GM12801 (cell line): ENCODE data around the gene TMEM170A.
A peak's percentile ranks its signal among the peaks of the same experiment; 100 is the strongest.

Experiments
- CTCF ChIP-seq: IDR thresholded peaks from one replicate; pipeline ENCODE4 v1.5.1; 2011; ENCODE audit warnings: control low read depth; ENCODE audit not compliant: insufficient read length; ENCODE audit errors: extremely low read depth

The TMEM170A gene

DNA sequence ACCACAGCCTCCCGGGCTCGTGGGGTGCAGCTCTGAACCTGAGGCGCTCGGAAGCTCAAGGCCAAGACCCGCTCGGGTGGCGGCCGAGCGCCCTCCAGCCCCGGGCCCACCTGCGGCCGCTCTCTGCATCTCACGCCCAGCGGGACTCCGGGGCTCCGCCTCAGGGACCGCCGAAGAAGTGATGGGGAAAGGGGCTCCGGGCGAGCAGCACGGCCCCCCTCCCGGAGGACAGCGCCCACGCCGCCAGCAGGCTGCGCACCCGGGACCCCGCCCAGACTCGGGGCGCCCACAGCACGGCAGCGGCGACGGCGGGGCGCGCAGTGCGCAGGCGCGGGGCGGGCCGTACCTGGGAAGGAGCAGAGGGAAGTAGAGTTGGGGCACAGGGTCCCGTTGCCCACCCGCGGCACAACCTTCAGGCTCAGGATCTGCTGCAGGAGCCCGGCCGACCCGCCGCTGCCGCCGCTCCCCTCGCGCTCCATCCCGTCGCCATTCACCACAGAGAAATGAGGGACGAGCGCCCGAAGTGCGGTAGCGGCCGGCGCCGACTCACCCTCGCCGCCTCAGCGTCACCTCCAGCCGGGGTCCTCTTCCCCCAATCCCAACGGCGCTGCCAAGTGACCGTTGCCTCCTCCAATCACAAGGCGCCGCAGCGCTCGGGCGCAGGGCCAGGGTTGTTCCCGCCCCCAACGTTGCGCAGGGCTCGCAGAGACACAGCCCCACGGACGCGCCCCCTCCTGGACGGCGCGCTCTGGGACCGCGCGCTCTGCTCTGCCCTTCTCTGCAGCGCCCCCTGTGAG is at the start of gene TMEM170A:
Gene TMEM170A (minus strand): TSS at position 568 of the 797 bp plus-strand sequence. CDS start 89 bp downstream, at position 479.
- peak; percentile 15 for TF ChIP-seq CTCF

GRCh38 chr16:75506574-75506973 is 42.1 kb upstream of the TMEM170A start:
- no peak for TF ChIP-seq CTCF

GRCh38 chr16:75506107-75506506 is 41.6 kb upstream of the TMEM170A start:
- TF ChIP-seq CTCF, result no peak

- TF ChIP-seq CTCF, result no peak
Measured at GRCh38 chr16:75503801-75504200, 39.3 kb upstream of the TMEM170A start.

DNA sequence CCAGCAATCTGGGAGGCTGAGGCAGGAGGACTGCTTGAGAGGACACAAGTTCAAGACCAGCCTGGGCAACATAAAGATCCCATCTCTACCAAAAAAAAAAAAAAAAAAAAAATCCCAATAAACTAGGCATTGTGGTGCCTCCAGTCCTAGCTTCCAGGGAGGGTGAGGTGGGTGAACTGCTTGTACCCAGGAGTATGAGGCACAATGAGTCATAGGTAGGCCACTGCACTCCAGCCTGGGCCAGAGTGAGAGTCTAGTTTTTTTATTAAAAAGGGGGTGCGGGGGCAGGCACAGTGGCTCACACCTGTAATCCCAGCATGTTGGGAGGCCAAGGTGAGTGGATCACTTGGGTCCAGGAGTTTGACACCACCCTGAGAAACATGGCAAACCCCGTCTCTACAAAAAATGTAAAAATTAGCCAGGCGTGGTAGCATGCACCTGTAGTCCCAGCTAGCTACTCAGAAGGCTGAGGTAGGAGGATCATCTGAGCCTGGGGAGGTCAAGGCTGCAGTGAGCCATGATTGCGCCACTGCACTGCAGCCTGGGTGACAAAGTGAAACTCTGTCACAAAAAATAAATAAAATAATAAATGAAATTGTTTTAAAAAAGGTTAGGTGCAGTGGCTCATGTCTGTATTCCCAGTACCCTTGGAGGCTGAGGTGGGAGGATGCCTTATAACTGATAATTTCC is 38.6 kb upstream of the TMEM170A start:
- no peak for TF ChIP-seq CTCF

DNA sequence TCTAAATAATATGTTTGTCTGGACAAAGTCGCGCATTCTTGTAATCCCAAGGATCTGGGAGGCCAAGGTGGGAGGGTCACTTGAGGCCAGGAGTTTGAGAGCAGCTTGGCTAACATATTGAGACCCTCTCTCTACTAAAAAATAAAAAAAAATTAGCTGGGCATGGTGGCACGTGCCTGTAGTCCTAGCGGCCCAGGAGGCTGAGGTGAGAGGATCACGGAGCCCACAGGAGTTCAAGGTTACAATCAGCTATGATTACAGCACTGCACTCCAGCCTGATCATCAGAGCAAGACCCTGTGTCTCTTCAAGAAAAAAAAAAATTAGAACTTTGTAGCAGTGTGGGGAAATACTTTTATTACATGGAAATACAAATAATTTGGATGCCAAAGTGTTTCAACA is 36.9 kb upstream of the TMEM170A start:
- no peak for TF ChIP-seq CTCF

DNA sequence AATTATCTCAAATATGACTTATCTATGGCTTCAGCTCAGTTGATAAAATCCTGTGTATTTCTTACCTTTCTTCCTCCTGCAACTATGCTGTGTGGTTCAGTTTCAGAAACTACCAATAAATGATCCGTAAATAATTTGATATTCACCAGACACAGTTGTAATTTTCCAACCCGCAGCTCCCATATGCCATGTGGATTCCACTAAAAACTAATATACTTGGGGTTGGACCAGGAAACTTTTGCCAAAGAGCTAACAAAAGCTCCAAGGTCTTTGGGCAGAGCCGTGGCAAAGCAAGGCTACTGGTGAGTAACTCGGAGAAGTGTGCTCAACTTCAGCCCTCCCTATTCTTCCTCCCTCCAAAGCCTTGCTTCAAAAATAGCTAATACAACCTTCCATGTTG is 33.1 kb upstream of the TMEM170A start:
- TF ChIP-seq CTCF, result no peak
